Measurements from ENCODE around the gene ADGRA3.

The ADGRA3 gene

DNA sequence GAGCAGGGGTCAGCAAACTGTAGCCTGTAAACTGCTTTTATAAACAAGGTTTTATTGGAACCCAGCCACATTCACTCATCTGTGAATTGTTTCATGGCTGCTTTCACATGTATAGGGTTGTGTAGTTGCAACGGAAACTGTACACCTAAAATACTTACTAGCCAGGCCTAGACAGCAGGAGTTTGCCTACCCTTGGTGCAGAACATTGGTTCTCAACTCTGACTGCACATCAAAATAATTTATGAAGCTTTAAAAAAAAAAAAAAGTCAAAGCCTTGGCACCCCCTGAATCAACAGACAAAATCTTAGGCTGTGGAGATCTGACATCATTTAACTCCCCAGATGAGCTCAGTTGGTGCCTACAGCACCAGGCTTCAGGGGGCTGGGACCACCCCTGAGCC, 27.8 kb downstream of the ADGRA3 start:
- DNase-seq (ENCODE audit: extremely low read depth, low read depth), result no peak
- TF ChIP-seq, protein P1, sequence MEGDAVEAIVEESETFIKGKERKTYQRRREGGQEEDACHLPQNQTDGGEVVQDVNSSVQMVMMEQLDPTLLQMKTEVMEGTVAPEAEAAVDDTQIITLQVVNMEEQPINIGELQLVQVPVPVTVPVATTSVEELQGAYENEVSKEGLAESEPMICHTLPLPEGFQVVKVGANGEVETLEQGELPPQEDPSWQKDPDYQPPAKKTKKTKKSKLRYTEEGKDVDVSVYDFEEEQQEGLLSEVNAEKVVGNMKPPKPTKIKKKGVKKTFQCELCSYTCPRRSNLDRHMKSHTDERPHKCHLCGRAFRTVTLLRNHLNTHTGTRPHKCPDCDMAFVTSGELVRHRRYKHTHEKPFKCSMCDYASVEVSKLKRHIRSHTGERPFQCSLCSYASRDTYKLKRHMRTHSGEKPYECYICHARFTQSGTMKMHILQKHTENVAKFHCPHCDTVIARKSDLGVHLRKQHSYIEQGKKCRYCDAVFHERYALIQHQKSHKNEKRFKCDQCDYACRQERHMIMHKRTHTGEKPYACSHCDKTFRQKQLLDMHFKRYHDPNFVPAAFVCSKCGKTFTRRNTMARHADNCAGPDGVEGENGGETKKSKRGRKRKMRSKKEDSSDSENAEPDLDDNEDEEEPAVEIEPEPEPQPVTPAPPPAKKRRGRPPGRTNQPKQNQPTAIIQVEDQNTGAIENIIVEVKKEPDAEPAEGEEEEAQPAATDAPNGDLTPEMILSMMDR (IDR thresholded peaks at IDR 0.05; ENCODE audit: low read depth, low read length), result no peak

DNA sequence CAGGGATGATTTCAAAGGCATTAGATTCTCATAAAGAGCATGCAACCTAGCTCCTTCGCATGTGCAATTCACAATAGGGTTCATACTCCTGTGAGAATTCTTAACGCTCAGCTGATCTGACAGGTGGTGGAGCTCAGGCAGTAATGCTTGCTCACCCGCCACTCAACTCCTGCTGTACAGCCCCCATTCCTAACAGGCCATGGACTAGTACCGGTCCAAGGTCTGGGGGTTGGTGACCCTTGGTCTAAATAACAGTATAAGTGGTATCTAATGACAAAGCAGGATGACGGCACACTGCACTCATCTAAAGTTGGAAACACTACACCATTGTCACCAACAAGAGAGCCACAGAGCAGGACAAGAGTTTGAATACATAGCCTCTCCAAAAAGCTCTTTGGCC, 28.5 kb downstream of the ADGRA3 start:
- TF ChIP-seq, protein P1 (IDR thresholded peaks at IDR 0.05; ENCODE audit: low read depth, low read length), result no peak
- DNase-seq (ENCODE audit: extremely low read depth, low read depth), result no peak

DNA sequence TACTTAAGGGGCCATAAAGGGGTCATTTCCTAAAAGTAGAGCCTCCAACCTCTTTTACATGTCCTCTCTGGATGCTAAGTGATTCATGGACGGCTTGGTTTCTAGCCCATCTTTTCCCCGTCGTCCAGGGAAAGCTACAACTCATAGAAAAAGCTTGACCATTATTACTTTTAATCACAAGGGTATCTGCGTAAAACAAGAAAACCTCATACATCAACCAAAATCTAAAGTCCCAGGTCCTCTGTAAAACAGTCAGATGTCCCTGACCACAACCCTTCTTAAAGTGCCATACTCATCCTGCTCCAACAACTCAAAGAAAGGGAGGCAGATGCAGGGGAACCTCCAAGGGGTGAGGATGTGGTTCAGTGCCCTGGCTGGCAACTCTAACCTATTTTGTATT, 29.6 kb downstream of the ADGRA3 start:
- TF ChIP-seq, protein P1 (IDR thresholded peaks at IDR 0.05; ENCODE audit: low read depth, low read length), result no peak
- no peak for DNase-seq (ENCODE audit: extremely low read depth, low read depth)

DNA sequence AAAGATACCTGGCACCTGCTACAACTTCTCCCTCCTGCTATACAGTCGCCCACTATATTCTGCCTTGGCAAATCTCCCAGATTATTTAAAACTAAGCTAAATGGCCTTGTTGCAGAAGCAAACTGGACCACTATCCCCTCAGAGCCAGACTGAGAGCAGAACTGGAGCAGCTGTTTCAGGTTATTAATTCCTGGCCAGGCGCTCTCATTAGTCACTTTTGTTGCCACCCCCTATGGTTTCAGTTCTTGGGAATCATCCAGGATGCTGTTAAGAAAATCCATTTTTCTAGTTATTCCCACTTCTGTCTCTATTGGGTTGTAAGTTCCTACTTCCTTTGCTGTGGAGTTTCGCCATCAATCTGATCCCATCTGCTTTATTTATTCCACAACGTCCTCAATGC, 30.1 kb downstream of the ADGRA3 start:
- TF ChIP-seq, protein P1 (IDR thresholded peaks at IDR 0.05; ENCODE audit: low read depth, low read length), result no peak
- peak; percentile 60 for DNase-seq (ENCODE audit: extremely low read depth, low read depth)

DNA sequence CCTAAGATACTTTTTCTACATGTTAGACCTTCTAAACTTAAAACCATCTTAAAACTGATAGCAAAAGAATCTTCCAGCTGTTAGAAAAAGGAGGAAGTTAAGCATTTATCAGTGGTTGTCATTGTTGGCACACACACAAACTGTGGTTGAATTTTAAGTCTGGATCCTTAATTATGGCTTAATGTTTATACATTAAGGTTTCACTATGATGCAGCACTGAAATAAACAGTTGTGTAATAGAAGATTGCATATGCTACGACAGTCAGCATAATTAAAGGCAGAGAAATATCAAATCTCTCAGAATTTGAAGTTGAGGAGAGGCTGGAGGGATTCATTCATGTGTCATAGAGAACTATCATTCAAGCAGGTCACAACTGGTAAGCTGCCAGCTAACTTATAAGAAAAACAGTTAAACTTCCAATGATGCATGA, 32.3 kb downstream of the ADGRA3 start:
- TF ChIP-seq, protein P1 (IDR thresholded peaks at IDR 0.05; ENCODE audit: low read depth, low read length), result no peak
- peak; percentile 65 for DNase-seq (ENCODE audit: extremely low read depth, low read depth)

DNA sequence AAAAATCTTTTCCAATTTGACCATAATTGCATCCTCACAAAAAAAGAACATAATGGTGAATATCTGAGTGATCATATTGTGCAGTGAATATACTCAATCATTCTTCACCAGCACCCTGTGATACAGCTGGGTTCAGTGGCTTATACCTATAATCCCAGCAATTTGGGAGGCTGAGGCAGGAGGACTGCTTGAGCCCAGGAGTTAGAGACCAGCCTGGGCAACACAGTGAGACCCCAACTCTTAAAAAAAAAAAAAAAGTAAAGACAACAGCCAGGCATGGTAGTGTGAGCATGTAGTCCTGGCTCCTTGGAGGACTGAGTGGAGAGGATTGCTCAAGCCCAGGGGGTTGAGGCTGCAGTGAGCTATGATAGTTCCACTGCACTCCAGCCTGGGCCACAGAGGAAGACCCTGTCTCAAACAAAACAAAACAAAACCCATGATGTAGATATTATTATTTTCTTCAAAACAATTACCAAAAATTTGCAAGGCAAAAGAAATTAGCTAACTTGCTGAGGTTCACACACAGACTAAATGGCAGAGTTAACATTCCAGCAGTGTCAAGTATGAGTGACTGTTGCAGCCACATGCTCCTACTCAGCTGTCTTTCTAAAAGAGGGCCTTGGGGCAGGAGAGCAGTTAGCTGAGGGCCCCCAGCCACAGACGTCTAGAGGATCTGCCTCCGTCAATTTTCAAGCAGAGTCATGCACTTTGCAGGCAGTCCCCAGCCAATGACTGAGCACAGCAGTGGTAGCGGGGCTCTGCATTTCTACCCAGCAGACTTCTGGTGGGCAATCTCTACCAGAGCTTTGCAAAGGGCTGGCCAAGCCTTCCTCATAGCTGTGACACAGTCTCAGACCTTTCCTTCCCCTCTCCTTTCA, 33.4 kb downstream of the ADGRA3 start:
- TF ChIP-seq, protein P1 (IDR thresholded peaks at IDR 0.05; ENCODE audit: low read depth, low read length), result no peak
- no peak for DNase-seq (ENCODE audit: extremely low read depth, low read depth)

DNA sequence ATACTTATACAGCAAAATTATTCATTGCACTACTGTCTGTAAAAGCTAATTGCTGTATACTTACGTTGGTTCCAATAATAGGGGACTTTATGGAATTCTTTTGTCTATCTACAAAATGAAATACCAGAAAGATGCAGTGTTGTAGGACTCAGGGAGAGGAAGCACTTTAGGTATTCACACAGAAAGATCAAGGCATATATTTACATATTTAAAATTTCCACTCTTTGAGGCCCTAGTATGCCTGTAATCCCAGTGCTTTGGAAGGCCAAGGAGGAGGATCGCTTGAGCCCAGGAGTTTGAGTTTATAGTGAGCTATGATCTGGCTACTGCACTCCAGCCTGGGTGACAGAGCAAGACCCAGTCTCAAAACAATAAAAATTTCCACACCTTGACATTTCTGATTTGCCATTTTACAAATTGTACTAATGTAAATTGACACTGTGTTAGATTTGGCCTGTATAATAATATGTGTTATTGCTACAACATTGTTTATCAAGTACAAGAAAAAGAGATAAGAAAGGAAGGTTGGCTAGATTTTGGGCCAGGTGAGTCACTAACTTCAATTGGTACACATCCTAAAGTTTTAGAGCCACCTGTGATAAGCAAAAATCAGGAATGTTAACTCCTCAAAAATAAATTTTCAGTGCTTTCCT, 35.1 kb downstream of the ADGRA3 start:
- TF ChIP-seq, protein P1 (IDR thresholded peaks at IDR 0.05; ENCODE audit: low read depth, low read length), result no peak
- no peak for DNase-seq (ENCODE audit: extremely low read depth, low read depth)
